ENCODE results near the gene CDC42SE2.

- TF ChIP-seq CTCF (IDR thresholded peaks at IDR 0.05) (no peak), ZFX (IDR thresholded peaks at IDR 0.05; ENCODE audit: borderline replicate concordance) (no peak)
Observed at GRCh38 chr5:131245948-131246347, 17.9 kb upstream of the CDC42SE2 start.
